CD4-positive, alpha-beta T cell treated with Interleukin-2 at 100 ng/mL for 4 hours (primary cell): ENCODE measurements around the gene TBC1D22B.
"Not testable (repeated sequence)": the region's sequence is repeated elsewhere in the genome, so short reads cannot be mapped to it uniquely, and the experiment has no call there.

Source experiments
- DNase-seq: peaks from one replicate; pipeline ENCODE4 v3.0.0-alpha.2; 2020; ENCODE audit warnings: low spot score

TBC1D22B gene

DNA sequence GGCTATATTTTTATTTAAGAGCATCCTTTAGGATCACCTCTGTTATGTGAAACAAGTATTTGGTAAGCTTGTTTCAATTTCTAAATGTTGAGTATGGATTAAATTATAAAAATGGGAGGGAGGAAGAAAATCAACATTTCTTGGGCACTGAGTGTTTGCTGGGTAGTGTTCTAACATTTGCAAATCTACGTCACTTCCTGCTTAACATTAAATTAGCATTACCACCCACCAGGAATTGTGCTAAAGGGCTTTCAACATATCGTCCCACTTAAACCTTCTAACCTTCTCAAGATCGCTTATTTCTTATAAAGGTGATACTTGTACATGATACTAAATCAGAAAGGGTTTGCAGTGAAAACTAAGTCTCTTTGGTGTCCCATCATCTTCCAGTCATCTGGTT is 8.3 kb downstream of the TBC1D22B start:
- no peak for DNase-seq

DNA sequence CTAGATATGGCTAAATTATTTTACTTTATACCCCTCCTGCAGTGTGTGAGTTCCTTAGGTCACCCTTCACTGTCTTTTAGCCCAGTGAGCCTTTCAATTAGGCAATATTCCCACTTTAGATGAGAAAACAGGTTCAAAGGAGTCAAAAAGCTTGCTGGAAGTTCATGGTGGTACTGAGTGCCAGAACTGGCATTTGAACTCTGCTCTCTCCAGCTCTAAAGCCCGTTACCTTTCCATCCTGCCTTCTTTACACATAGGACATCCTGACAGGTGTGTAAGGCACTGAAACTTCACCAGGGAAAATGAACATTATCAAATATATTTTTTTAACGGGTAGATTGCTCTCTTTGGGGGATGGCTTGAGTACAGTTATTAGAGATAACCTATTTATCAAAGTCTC is 11.5 kb downstream of the TBC1D22B start:
- DNase-seq, result no peak

DNA sequence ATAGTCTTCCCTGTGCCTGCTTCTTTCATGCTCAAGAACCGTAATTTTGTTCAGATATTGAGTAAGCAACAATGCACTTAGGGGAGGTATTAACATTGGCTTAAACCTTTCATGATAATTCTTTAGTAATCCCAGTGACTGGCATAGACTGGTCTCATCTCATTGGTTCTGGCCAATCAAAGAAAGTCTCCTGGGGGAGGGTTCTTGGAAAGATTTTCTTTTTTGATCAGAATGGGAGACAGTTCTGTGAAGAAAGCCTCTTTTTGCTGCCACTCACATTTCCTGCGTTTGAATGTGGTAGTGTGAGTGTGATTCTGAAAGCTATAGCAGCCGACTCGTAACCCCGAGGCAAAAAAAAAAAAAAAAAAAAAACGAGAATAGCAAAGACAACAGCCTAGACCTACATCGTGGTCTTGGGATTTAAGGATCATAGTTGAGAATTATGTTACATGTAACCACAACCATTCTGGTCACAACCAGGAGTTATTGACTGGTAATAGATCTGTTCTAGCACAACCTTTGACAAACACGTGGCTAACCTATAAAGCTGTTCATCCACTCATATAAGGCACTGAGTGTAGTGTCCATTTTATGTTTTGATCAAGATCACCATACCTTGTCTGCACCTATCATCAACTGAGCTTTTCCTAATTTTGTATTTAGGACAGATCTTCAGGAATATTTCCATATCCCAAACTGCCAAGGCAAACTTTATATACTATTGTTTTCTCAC is 15.4 kb downstream of the TBC1D22B start:
- peak; percentile 35 for DNase-seq

DNA sequence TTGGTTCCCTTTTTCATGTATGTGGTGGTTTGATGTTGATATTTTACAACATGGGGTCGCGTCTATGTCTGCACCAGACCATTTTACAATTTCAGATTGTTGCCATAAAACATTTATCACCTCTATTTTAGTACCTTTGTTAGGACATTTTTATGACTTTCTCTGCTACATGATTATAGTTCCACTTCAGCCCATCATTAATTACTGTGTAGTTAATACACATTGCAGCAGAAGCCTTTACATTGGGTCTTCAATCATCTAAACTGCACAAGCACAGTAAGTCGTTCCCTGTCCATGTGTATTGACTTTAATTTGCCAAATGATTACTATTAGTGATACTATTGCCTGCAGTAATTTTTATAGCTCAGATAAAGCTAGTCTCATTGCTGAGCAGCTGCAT is 16.1 kb downstream of the TBC1D22B start:
- DNase-seq, result no peak

DNA sequence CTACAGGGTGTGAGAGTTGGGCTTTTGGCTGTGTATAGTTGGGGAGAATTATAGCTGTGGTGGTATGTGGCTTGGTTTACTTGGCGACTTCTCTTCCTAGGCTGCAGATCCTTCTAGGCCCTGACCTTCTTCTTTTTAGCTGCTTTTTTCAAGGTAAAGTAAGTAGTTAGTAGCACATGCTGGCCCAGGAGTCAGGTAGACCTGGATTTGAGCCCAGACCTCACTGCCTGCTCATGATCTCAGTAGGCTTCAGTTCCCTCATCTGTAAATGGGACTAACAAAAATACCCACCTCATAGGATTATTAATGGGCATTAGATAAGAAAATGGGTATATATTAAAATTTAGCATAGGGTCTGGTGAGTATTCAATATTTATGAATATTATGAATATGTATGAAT is 17.8 kb downstream of the TBC1D22B start:
- no peak for DNase-seq

DNA sequence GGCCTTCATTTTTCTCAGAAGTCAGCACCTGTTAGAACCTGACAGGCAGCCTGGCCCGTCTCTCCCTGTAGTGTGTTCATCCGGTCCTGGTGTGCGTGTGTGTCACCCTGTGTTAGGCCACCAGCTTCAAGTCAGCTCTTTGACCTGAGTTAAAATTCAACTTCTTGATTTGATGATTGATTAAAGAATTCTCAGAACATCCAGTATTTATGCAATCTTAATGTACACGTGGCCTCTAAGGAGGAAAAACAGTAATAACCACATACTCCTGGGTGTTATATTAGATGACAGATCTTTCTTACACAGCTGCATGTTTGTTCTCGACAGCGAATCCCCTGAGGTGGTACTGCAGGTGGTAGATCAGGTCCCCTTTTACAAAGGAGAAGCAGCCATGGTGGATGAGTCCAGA is 19.4 kb downstream of the TBC1D22B start:
- no peak for DNase-seq

DNA sequence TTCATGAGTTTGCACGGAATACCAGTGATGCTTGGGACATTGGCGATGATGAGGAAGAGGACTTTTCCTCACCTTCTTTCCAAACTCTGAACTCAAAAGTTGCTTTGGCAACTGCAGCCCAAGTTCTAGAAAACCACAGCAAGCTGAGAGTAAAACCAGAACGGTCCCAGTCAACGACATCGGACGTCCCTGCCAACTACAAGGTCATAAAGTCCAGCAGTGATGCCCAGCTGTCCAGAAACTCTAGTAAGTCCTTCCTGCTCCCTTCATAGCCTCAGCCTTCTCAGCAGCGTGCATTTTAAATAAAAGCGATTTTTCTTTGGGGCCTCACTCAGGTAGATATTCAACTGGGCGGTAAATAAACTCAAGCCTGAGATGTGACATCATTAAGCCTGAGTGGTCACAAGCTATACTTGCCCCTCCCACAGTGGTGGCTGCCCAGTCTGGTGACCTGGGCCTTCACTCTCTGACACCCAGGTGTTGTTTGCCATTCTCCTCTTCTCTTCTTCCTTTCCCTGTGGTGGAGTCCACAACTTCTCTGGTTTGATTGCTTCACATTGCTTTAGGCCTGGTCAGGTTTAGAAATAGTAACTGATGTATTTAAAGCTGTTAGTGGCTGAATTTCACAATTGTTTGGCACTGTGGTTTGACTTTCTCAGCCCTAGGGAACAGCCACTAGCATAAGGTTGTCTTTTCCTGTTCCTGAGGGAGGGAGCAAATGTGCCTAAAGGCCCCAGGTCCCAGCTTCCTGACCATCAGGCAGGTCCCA is 22.0 kb downstream of the TBC1D22B start:
- DNase-seq, result no peak

DNA sequence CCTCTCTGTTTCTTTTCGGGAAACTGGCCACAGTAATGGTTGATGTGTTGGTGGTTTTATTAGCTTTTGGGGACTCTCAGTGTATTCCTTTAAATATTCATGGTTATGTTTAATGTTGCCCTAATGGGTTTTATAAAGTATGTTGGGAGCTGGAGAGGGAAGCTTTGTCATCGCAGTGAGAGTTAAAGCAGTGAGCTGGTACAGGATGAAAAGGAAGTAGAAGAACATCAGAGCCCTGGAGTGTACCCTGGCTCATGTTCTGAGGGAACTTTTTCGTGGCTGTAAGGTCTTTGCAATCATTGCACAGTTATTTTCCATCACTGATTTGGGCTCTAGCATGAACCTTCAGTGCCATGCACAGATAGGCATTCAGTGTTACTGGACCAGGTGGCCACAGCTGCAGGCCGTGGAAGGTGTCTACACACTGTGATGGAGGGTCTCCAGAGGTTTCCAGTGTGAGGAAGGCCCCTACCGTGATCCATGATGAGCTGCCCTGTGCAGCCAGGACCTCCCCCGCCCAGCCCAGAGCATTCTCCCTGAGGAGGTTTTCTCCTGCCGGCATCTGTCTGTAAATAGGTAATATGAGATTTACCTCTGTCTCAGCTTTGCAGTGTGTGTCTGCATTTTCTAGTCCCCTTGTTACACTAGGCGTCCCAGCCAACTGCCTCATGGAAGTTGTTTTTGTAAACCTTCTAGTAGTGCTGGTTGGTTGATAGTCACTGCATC is 22.8 kb downstream of the TBC1D22B start:
- DNase-seq, result no peak

DNA sequence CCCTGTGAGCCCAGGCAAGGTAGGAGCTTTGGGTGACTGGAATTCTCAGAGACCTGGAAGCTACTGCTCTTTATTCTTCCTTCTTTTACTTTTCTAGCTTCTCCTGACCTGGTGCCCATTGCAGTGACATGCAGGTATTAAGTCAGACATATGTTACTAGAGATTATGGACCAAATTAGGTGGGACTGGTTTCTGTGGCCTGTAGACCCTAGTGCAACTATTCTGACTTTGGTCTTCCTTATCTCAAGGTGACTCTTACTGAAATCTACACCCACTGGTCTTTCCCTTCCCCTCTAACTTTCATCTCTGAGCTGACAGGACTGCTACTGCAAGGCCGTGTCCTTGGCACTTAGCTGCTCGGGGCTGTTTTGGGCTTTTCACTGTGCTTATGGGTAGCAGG is 24.8 kb downstream of the TBC1D22B start:
- no peak for DNase-seq

DNA sequence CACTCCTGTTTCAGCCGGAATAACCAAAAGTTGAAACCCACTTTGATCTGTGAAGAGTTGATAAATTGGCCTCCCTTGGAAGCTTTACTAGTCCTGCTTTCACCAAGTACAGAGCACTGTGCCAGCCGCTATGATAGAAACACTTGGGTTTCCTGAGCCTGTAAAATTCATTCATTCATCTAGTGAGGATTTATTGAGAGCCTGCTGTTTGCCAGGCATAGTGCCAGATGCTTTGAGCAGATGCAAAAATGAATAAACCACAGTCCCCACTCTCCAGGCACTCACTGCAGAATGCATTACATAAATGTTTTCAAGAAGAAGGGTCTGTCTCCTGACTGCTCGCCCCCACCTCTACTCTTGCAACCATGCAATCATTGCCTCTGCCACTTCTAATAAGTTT is 25.7 kb downstream of the TBC1D22B start:
- no peak for DNase-seq

DNA sequence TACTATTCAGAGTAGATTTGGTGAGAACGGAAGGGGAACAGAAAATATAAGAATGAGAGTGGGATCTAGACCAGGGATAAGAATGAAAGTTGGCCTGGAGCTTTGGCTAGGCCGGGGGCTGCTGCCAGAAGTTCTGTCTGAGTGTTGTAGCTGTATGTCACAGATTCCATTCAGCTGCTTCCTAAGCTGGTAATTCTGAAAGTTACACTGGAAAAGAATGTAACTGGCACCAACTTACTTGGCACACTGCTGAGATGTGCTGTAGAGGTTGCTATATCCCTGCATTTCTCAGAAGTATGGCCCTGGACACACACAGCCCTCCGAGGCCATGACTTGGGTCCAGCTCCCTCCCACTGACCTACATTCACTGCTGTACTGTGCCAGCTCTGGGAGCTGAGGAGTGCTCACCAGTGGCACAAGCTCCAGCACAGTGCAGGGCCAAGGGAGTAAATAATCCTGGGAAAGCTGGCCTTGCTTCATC is 26.1 kb downstream of the TBC1D22B start:
- DNase-seq, result no peak

DNA sequence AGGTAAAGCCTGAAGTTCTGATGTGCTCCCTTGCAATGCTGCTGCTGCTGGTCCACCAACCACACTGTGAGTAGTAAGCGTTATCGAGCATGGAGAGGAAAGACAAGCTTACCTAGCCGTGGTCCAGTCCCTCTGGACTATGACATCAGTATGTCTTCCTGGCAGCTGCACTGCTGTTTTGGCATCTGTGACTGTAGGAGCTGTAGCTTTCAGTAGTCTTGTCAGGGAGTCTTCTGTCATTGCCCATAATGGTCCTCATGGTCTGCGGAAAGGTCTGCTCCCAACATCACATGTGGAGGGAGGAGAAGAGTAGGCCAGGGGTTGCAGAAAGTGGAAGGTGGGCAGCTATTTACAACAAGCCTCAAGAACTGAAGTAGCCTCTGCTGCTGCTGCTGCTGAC is 27.2 kb downstream of the TBC1D22B start:
- no peak for DNase-seq

DNA sequence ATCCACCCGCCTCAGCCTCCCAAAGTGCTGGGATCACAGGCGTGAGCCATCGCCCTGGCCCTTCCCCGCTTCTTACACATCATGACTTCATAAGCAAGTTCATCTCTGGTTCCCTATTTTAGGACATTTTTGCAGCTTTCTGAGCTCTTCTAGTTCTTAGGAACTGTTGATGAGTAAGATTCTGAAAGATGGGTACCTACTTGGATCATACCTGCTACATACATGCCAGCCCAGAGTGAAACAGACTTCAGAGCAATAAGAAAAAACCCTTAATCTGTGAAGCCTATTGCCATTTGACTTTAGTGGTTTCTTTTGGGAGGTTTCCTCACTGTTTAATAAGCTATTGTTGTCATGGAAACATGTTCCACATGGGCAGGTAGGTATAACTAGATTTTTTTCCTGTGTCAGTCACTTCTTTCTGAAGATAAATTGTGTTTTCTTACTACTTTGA is 28.3 kb downstream of the TBC1D22B start:
- no peak for DNase-seq

DNA sequence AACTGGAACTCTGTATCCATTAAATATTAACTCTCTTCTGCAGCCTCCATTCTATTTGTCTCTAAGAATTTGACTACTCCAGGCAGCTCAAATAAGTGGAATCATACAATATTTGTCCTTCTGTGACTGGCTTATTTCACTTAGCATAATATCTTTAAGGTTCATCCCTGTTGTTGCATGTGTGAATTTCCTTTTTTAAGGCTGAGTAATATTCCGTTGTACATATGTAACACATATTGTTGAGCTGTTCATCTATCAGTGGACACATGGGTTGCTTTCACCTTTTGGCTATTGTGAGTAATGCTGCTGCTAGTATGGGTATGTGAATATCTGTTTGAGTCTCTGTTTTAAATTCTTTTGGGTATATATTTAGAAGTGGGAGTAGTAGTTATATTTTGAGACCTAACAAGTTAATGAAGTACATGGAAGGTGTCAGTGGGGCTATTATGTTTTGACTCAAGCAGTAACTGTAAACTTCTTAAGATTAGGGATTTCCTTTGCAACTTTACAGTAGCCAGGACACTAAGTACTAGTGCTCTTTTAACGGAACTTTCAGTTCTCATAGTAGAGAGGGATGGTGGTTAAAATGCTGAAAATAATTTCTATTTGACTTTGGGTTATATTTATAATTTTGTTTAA is 30.1 kb downstream of the TBC1D22B start:
- DNase-seq, result no peak

DNA sequence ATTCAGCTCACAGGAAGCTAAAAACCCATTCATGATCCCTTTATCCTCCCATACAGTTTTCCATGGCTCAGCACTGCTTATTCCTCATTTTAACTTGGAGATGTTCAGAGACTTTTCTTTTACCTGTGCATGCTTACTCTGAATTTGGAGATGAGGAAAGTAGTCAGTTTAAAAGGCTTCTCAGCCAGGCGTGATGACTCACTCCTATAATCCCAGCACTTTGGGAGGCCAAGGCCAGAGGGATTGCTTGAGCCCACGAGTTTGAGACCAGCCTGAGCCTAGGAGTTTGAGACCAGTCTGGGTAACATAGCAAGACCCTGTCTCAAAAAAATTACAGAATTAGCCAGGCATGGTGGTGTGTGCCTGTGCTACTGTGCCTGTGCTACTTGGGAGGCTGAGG is 30.7 kb downstream of the TBC1D22B start:
- no peak for DNase-seq

DNA sequence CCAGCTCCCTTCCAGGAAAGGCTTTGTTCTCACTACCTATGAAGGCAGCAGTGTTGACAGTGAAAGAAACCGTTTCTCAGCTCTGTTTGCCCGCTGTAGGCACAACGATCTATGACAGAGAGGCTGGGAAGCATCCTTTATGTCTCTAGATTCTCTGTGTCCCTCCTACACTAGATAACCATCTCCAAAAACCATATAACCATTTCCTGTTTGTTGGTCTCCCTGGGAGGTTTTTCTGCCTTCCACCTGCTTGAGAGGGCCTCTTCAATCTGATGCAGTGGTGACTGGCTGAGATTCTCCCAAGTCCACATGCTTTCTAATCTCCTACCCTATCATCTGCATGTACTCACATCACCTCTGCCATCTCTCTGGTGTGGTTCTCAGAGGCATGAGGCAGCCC is 32.4 kb downstream of the TBC1D22B start:
- DNase-seq, result peak; percentile 42

DNA sequence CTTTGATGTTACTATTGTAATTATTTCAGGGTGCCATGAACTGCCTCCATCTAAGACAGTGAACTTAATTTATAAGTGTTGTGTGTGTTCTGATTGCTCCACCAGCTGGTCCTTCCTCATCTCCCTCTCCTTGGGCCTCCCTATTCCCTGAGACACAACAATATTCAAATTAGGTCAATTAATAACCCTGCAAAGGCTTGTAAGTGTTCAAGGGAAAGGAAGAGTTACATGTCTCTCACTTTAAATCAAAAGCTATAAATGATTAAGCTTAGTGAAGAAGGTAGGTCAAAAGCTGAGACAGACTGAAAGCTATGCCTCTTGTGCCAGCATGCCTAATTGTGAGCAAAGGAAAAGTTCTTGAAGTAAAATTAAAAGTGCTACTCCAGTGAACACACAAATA is 35.9 kb downstream of the TBC1D22B start:
- no peak for DNase-seq

DNA sequence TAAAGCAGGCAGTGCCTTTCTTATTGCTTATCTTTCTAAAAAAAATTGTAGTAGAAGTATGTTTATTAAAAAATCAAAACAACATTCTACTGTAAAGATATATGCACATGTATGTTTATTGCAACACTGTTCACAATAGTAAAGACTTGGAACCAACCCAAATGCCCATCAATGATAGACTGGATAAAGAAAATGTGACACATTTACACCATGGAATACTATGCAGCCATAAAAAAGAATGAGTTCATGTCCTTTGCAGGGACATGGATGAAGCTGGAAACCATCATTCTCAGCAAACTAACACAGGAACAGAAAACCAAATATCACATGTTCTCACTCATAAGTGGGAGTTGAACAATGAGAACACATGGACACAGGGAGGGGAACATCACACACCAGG is 40.1 kb downstream of the TBC1D22B start:
- DNase-seq, result not testable (repeated sequence)

DNA sequence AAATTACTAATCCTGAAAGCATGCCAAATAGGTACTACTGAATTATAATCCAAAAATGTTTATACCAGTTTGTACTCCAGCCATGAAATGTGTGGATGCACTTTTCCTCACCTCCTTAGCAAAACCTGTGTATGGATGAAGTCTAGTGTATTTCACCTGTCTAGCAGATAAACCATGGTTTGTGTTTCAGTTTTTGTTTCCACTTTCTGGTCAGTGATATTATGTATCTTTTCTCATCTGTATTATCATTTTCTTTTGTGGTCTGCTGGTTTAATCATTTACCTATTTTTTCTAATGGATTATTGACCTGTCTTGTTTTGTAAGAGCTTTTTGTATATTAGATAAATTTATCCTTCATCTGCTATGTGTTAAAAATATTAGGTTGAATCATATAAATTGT is 41.4 kb downstream of the TBC1D22B start:
- DNase-seq, result no peak

DNA sequence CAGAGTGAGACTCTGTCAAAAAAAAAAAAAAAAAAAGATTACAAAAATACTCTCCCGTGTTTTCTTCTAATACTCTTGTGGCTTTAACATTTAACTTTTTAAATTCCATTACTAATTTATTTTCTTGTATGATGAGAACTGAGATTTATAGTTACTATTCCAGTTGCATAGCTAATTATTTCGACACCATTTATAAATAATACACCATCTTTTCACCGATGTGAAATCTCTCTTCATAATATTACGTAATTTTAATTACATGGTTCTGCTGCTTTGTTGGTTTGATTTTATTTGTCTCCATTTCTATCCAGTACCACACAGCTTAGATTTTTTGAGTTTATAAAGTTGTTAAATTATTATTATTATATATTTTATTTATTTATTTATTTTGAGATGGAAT is 42.4 kb downstream of the TBC1D22B start:
- DNase-seq, result no peak

DNA sequence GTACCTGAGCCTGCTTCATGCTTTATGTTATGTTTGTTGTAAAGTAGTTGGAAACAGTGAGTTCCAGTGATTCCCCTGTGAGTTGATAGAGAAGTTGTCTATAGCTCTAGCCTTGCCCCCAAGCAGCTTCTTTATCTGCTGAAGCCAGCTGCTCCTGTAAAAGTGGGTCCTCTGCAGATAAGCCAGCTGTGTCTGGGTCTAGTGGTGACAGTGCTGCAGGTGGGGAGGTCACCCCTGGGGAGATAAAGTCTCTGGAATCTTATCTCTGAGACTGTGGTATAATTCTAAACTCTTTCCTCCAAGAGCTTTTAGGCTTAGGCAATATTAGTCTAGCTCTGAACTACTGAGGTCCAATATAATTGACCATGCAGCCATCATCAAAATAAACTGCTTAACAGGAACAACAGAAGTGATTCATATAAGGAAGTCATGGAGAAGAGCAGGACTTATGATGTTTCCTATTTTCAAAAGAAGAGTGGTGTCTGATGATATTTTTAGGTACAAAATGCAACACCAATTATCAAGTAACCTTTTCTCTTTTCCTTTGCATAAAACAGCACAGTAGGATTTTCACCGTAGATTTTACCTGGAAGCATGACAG is 44.6 kb downstream of the TBC1D22B start:
- DNase-seq, result no peak

DNA sequence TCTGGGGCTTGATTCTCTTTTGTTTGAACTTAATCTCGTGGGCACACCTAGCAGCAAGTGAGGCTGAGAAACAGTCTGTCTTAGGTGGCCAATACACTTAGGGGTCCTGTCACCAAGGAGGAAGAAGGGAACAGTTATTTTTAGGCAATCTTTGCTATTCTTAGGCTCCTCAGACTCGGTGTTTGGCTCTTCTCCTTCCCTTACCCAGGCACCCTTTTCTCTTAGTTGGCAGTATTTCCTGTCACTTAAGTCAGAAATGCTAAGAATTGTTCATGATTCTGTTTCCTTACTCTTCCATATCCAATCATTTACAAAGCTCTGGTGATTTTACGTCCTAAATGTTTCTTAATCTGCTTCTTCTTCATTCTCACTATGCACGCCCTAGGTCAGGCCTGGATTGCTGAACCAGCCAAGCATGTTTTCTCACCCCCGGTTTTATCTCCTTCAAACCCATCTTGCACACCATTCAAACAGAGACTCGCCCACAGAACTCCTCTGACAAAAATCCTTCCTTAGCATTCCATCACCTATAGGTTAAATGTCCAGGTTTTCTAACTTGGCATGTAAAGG is 45.6 kb downstream of the TBC1D22B start:
- DNase-seq, result no peak
